K562 (cell line): ENCODE results near the gene MLH1. TPM values are rescaled to one million over a fixed set of nuclear protein-coding genes. Genes with fewer than 3 reads are reported as not detected.

Experiments
- DMBX1 ChIP-seq: fragments of 250-450 bp; sonication (Bioruptor Pico); IDR thresholded peaks from 2 replicates; pipeline ENCODE4 v1.8.0; 2022; ENCODE audit warnings: inconsistent platforms, mild to moderate bottlenecking, moderate library complexity, borderline replicate concordance
- GTF2E2 ChIP-seq: fragments of 200-800 bp; sonication (Bioruptor generic); IDR thresholded peaks from 2 replicates; pipeline ENCODE4 v1.6.1; 2016; ENCODE audit warnings: missing genetic modification characterization, missing compliant biosample characterization
- HMG20A ChIP-seq: fragments of 450-650 bp; formaldehyde crosslinking; conservative IDR thresholded peaks from 2 replicates; pipeline ENCODE4 v1.4.0; 2020; ENCODE audit warnings: mild to moderate bottlenecking, mixed read lengths
- KAT7 ChIP-seq: sonication (generic); formaldehyde crosslinking; IDR thresholded peaks from 2 replicates; pipeline ENCODE4 v1.8.0; 2022; ENCODE audit warnings: missing genetic modification reagents, mild to moderate bottlenecking, borderline replicate concordance
- NR4A1 ChIP-seq, 2 experiments: fragments of 250-450 bp in 1 of 2; fragments of 450-650 bp in 1 of 2; sonication (Bioruptor Pico) in 1 of 2; IDR thresholded peaks; 2 replicates each; pipeline versions ENCODE4 v1.4.0 to v1.6.1; 2016 to 2020; ENCODE audit warnings: mild to moderate bottlenecking in 2 of 2, missing compliant biosample characterization in 1 of 2, missing genetic modification characterization in 1 of 2, moderate library complexity in 1 of 2
- SREBF1 ChIP-seq: fragments of 150-350 bp; IDR thresholded peaks from 2 replicates; pipeline ENCODE4 v1.6.1; 2014; ENCODE audit warnings: antibody characterized with exemption, low read depth, low read length, borderline replicate concordance
- SRSF1 ChIP-seq: fragments of 200-400 bp; formaldehyde crosslinking; IDR thresholded peaks from 2 replicates; pipeline ENCODE4 v1.6.1; 2017; ENCODE audit warnings: mild to moderate bottlenecking, low read depth, low read length, moderate library complexity
- SUPT5H ChIP-seq: fragments of 450-650 bp; IDR thresholded peaks from 2 replicates; pipeline ENCODE4 v1.6.1; 2016
- TAF1 ChIP-seq: IDR thresholded peaks from 2 replicates; pipeline ENCODE4 v1.6.1; 2011; ENCODE audit warnings: mild to moderate bottlenecking, low read length, moderate library complexity; ENCODE audit not compliant: insufficient read depth, control insufficient read depth, severe bottlenecking; ENCODE audit errors: extremely low read depth
- ZNF707 ChIP-seq: fragments of 250-450 bp; sonication (Bioruptor Pico); conservative IDR thresholded peaks from 2 replicates; pipeline ENCODE4 v1.8.0; 2022; ENCODE audit warnings: inconsistent platforms, mild to moderate bottlenecking, moderate library complexity
- polyA plus RNA-seq, 8 experiments: library from polyadenylated mRNA; depleted of rRNA in 4 of 8; stranded (reverse) in 5 of 8; unstranded in 3 of 8; fragments of >200 nt; fragmentation: Nextera tagmentation in 2 of 8; fragmentation: Illumina TruSeq in 1 of 8; extraction: Ambion mirVana in 2 of 8; extraction: Trizol in 1 of 8; gene quantifications; 2 replicates each; pipeline versions ENCODE4 v1.2.1 to v1.2.3, GENCODE V29; 2011 to 2014; ENCODE audit warnings: inconsistent platforms in 1 of 8, missing spikeins in 1 of 8
- total RNA-seq, 7 experiments: library from RNA; depleted of rRNA in 6 of 7; stranded (reverse); fragments of >200 nt in 6 of 7; fragmentation: Illumina TruSeq in 2 of 7; extraction: Trizol in 2 of 7; gene quantifications; 2 replicates each; pipeline versions ENCODE4 v1.2.1 to v1.2.3, GENCODE V29; 2011 to 2021; ENCODE audit warnings: low replicate concordance in 1 of 7
- TF ChIP-seq, protein P1 (sequence below): sonication (generic); formaldehyde crosslinking; IDR thresholded peaks from 2 replicates; pipeline ENCODE4 v1.8.1; 2023; ENCODE audit warnings: mild to moderate bottlenecking, missing genetic modification reagents
- TF ChIP-seq, protein P2 (sequence below): sonication (generic); formaldehyde crosslinking; IDR thresholded peaks from 2 replicates; pipeline ENCODE4 v1.8.0; 2022; ENCODE audit warnings: mild to moderate bottlenecking, low read depth, missing genetic modification reagents
- TF ChIP-seq, protein P3 (sequence below): sonication (generic); formaldehyde crosslinking; IDR thresholded peaks from 2 replicates; pipeline ENCODE4 v1.8.0; 2022; ENCODE audit warnings: missing genetic modification reagents, mild to moderate bottlenecking, borderline replicate concordance
- TF ChIP-seq, protein P4 (sequence below): fragments of 450-650 bp; formaldehyde crosslinking; IDR thresholded peaks from 2 replicates; pipeline ENCODE4 v1.4.0; 2020; ENCODE audit warnings: mild to moderate bottlenecking, moderate library complexity
- TF ChIP-seq, protein P5 (sequence below): fragments of 450-650 bp; IDR thresholded peaks from 2 replicates; pipeline ENCODE4 v1.6.1; 2017; ENCODE audit warnings: antibody characterized with exemption
- TF ChIP-seq, protein P6 (sequence below): sonication (generic); formaldehyde crosslinking; IDR thresholded peaks from 2 replicates; pipeline ENCODE4 v1.8.0; 2022; ENCODE audit warnings: mild to moderate bottlenecking, missing genetic modification reagents, borderline replicate concordance

MLH1 gene
- total and polyA plus RNA-seq, 9 of the 15 experiments (the other 6 are each of a cell fraction or from before 2014, with no cell fraction given): 76.4 to 155 (median 117) TPM

DNA sequence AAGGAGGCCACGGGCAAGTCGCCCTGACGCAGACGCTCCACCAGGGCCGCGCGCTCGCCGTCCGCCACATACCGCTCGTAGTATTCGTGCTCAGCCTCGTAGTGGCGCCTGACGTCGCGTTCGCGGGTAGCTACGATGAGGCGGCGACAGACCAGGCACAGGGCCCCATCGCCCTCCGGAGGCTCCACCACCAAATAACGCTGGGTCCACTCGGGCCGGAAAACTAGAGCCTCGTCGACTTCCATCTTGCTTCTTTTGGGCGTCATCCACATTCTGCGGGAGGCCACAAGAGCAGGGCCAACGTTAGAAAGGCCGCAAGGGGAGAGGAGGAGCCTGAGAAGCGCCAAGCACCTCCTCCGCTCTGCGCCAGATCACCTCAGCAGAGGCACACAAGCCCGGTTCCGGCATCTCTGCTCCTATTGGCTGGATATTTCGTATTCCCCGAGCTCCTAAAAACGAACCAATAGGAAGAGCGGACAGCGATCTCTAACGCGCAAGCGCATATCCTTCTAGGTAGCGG lies 452 bp upstream of the MLH1 start, which contains the start of gene EPM2AIP1 (continued):
- TF ChIP-seq, protein P1, sequence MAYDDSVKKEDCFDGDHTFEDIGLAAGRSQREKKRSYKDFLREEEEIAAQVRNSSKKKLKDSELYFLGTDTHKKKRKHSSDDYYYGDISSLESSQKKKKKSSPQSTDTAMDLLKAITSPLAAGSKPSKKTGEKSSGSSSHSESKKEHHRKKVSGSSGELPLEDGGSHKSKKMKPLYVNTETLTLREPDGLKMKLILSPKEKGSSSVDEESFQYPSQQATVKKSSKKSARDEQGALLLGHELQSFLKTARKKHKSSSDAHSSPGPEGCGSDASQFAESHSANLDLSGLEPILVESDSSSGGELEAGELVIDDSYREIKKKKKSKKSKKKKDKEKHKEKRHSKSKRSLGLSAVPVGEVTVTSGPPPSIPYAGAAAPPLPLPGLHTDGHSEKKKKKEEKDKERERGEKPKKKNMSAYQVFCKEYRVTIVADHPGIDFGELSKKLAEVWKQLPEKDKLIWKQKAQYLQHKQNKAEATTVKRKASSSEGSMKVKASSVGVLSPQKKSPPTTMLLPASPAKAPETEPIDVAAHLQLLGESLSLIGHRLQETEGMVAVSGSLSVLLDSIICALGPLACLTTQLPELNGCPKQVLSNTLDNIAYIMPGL (CRISPR knock-in tag): peak; percentile 97
- TF ChIP-seq, protein P2, sequence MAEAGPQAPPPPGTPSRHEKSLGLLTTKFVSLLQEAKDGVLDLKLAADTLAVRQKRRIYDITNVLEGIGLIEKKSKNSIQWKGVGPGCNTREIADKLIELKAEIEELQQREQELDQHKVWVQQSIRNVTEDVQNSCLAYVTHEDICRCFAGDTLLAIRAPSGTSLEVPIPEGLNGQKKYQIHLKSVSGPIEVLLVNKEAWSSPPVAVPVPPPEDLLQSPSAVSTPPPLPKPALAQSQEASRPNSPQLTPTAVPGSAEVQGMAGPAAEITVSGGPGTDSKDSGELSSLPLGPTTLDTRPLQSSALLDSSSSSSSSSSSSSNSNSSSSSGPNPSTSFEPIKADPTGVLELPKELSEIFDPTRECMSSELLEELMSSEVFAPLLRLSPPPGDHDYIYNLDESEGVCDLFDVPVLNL (CRISPR knock-in tag): peak; percentile 72; the same call in 1 of the 2 replicates
- TF ChIP-seq, protein P3, sequence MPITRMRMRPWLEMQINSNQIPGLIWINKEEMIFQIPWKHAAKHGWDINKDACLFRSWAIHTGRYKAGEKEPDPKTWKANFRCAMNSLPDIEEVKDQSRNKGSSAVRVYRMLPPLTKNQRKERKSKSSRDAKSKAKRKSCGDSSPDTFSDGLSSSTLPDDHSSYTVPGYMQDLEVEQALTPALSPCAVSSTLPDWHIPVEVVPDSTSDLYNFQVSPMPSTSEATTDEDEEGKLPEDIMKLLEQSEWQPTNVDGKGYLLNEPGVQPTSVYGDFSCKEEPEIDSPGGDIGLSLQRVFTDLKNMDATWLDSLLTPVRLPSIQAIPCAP (CRISPR knock-in tag): peak; percentile 79; the same call in 1 of the 2 replicates
- TF ChIP-seq NR4A1 (CRISPR knock-in tag; IDR thresholded peaks at IDR 0.05): peak; percentile 68; the same call in 1 of the 2 replicates
- TF ChIP-seq NR4A1 (tag; IDR thresholded peaks at IDR 0.05): 0 out of 2 replicates have a peak, but pooled peaks have one; percentile 88
- TF ChIP-seq TAF1: peak; percentile 93
- TF ChIP-seq, protein P4, sequence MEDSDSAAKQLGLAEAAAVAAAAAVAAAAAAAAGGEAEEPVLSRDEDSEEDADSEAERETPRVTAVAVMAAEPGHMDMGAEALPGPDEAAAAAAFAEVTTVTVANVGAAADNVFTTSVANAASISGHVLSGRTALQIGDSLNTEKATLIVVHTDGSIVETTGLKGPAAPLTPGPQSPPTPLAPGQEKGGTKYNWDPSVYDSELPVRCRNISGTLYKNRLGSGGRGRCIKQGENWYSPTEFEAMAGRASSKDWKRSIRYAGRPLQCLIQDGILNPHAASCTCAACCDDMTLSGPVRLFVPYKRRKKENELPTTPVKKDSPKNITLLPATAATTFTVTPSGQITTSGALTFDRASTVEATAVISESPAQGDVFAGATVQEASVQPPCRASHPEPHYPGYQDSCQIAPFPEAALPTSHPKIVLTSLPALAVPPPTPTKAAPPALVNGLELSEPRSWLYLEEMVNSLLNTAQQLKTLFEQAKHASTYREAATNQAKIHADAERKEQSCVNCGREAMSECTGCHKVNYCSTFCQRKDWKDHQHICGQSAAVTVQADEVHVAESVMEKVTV: peak; percentile 52; the same call in 1 of the 2 replicates
- no peak for TF ChIP-seq HMG20A (CRISPR knock-in tag)
- TF ChIP-seq DMBX1 (CRISPR knock-in tag): peak; percentile 74
- TF ChIP-seq, protein P5, sequence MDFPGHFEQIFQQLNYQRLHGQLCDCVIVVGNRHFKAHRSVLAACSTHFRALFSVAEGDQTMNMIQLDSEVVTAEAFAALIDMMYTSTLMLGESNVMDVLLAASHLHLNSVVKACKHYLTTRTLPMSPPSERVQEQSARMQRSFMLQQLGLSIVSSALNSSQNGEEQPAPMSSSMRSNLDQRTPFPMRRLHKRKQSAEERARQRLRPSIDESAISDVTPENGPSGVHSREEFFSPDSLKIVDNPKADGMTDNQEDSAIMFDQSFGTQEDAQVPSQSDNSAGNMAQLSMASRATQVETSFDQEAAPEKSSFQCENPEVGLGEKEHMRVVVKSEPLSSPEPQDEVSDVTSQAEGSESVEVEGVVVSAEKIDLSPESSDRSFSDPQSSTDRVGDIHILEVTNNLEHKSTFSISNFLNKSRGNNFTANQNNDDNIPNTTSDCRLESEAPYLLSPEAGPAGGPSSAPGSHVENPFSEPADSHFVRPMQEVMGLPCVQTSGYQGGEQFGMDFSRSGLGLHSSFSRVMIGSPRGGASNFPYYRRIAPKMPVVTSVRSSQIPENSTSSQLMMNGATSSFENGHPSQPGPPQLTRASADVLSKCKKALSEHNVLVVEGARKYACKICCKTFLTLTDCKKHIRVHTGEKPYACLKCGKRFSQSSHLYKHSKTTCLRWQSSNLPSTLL: peak; percentile 59; the same call in 1 of the 2 replicates
- peak; percentile 96 for TF ChIP-seq KAT7
- 0 out of 2 replicates have a peak, but pooled peaks have one; percentile 76 for TF ChIP-seq SREBF1
- peak; percentile 96 for TF ChIP-seq SUPT5H
- peak; percentile 93; the same call in 1 of the 2 replicates for TF ChIP-seq GTF2E2 (tag)
- TF ChIP-seq SRSF1: no peak
- 0 out of 2 replicates have a peak, but pooled peaks have one; percentile 34 for TF ChIP-seq ZNF707 (CRISPR knock-in tag)
- TF ChIP-seq, protein P6, sequence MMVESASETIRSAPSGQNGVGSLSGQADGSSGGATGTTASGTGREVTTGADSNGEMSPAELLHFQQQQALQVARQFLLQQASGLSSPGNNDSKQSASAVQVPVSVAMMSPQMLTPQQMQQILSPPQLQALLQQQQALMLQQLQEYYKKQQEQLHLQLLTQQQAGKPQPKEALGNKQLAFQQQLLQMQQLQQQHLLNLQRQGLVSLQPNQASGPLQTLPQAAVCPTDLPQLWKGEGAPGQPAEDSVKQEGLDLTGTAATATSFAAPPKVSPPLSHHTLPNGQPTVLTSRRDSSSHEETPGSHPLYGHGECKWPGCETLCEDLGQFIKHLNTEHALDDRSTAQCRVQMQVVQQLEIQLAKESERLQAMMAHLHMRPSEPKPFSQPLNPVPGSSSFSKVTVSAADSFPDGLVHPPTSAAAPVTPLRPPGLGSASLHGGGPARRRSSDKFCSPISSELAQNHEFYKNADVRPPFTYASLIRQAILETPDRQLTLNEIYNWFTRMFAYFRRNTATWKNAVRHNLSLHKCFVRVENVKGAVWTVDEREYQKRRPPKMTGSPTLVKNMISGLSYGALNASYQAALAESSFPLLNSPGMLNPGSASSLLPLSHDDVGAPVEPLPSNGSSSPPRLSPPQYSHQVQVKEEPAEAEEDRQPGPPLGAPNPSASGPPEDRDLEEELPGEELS: peak; percentile 75; the same call in 1 of the 2 replicates
